Daoy (cell line): ENCODE results near the gene LYRM7. TPM values are rescaled to one million over a fixed set of nuclear protein-coding genes. Genes with fewer than 3 reads are reported as not detected.

Experiments
- total RNA-seq: library from RNA; depleted of rRNA; stranded (reverse); fragments of >200 nt; shearing (Covaris generic); gene quantifications from 2 replicates; pipeline ENCODE4 v1.2.3, GENCODE V29; 2014; rRNA removed

LYRM7 gene
- total RNA-seq, 1 experiment from 2014 or later = 14.9 TPM

Other genes with a start within 250 kb of the LYRM7 start
- 346 and 408 TPM in 2 replicates for gene HINT1, start 5.7 kb upstream of the LYRM7 start, total RNA-seq
- 39.6 and 47.2 TPM in 2 replicates for gene CDC42SE2, start 93.1 kb downstream of the LYRM7 start, total RNA-seq